ENCODE measurements around the gene ZBTB1. TPM values are rescaled to one million over a fixed set of nuclear protein-coding genes. Genes with fewer than 3 reads are reported as not detected.

Gene ZBTB1
- total RNA-seq, 1 experiment from 2014 or later: 26.5 TPM

- Mint-ChIP-seq H3K27ac (ENCODE audit: low read depth, unreplicated experiment) (no peak overlapping the region), H3K4me3 (ENCODE audit: unreplicated experiment) (peak overlapping the region; percentile 78), H3K9me3 (ENCODE audit: unreplicated experiment) (no peaks in the 10 kb centered on the region), H3K27me3 (ENCODE audit: insufficient read depth, unreplicated experiment) (no peaks in the 10 kb centered on the region), H3K36me3 (ENCODE audit: insufficient read depth, unreplicated experiment) (peaks cover 3% of the 10 kb centered on the region), H3K4me1 (ENCODE audit: insufficient read depth, unreplicated experiment) (peaks cover 6% of the 10 kb centered on the region)
- POLR2A ChIA-PET: interaction anchor here (0.6 to 2.0 kb wide), 8 partner anchors 15 to 438 kb away, joined by 3 to 6 read pairs (median 3); partner anchors contain the start of gene ZBTB25
- CTCF ChIA-PET: interaction anchor here (0.6 to 1.5 kb wide), 7 partner anchors 18 to 174 kb away, joined by 3 to 4 read pairs (median 3); no protein-coding TSS in a partner anchor
- intact Hi-C loops (cut with micrococcal nuclease): no loop called here
- no TSS peak for BruUV-seq (replicated peaks)
- no peak for TF ChIP-seq CTCF (IDR thresholded peaks at IDR 0.05; ENCODE audit: unreplicated experiment)
- DNase-seq (ENCODE audit: unreplicated experiment): peak; percentile 18
These were observed 38.6 kb upstream of the ZBTB1 start for GRCh38 chr14:64465831-64466554.

- no peak overlapping the region for H3K4me3 Mint-ChIP-seq (ENCODE audit: unreplicated experiment)
- H3K27ac Mint-ChIP-seq (ENCODE audit: low read depth, unreplicated experiment): no peak overlapping the region
- no peaks in the 10 kb centered on the region for H3K36me3 Mint-ChIP-seq (ENCODE audit: insufficient read depth, unreplicated experiment)
- intact Hi-C loops (cut with micrococcal nuclease): no loop called here
- H3K27me3 Mint-ChIP-seq (ENCODE audit: insufficient read depth, unreplicated experiment): no peaks in the 10 kb centered on the region
- TF ChIP-seq CTCF (IDR thresholded peaks at IDR 0.05; ENCODE audit: unreplicated experiment): no peak
- no peaks in the 10 kb centered on the region for H3K9me3 Mint-ChIP-seq (ENCODE audit: unreplicated experiment)
- peaks cover 6% of the 10 kb centered on the region for H3K4me1 Mint-ChIP-seq (ENCODE audit: insufficient read depth, unreplicated experiment)
- DNase-seq (ENCODE audit: unreplicated experiment): no peak
- BruUV-seq (replicated peaks): no TSS peak
- ChIA-PET POLR2A (interaction anchor here (0.9 to 2.0 kb wide), 3 partner anchors 16 to 34 kb away, joined by 3 to 6 read pairs (median 5); no protein-coding TSS in a partner anchor), CTCF (interaction anchor here (1.1 to 2.7 kb wide), 4 partner anchors 17 to 37 kb away, joined by 3 to 13 read pairs (median 4); no protein-coding TSS in a partner anchor)
These were observed 37.5 kb upstream of the ZBTB1 start for GRCh38 chr14:64467101-64467500.

DNA sequence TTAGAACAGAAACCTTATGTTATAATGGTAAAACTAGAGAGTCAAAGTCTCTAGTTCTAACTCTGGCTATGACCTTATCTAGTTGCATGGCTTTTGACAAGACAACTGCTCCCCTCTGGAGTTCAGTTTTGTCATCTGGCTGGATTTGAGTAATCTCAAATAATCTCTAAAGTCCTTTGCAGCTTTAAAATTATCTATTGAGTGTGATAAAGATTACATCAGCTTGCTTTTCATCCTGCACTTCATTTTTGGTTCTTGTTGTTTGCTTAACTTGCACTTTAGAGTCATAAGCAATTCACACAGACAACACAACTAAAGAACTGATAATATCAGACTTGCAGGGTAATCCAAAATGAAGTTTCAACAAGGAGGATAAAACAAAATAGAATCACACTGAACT is 37.0 kb upstream of the ZBTB1 start:
- DNase-seq (ENCODE audit: unreplicated experiment): no peak
- no peak overlapping the region for H3K4me3 Mint-ChIP-seq (ENCODE audit: unreplicated experiment)
- no peaks in the 10 kb centered on the region for H3K27me3 Mint-ChIP-seq (ENCODE audit: insufficient read depth, unreplicated experiment)
- ChIA-PET POLR2A (interaction anchor here (1.1 kb wide), 1 partner anchor 212 kb away, joined by 4 read pairs; no protein-coding TSS in a partner anchor), CTCF (interaction anchor here (1.1 to 2.7 kb wide), 4 partner anchors 8 to 38 kb away, joined by 3 to 13 read pairs (median 4); no protein-coding TSS in a partner anchor)
- H3K4me1 Mint-ChIP-seq (ENCODE audit: insufficient read depth, unreplicated experiment): peaks cover 6% of the 10 kb centered on the region
- H3K36me3 Mint-ChIP-seq (ENCODE audit: insufficient read depth, unreplicated experiment): no peaks in the 10 kb centered on the region
- no peak for TF ChIP-seq CTCF (IDR thresholded peaks at IDR 0.05; ENCODE audit: unreplicated experiment)
- no TSS peak for BruUV-seq (replicated peaks)
- no peak overlapping the region for H3K27ac Mint-ChIP-seq (ENCODE audit: low read depth, unreplicated experiment)
- H3K9me3 Mint-ChIP-seq (ENCODE audit: unreplicated experiment): no peaks in the 10 kb centered on the region
- intact Hi-C loops (cut with micrococcal nuclease): no loop called here

- no peak overlapping the region for H3K4me3 Mint-ChIP-seq (ENCODE audit: unreplicated experiment)
- no peak for DNase-seq (ENCODE audit: unreplicated experiment)
- H3K27ac Mint-ChIP-seq (ENCODE audit: low read depth, unreplicated experiment): no peak overlapping the region
- H3K27me3 Mint-ChIP-seq (ENCODE audit: insufficient read depth, unreplicated experiment): no peaks in the 10 kb centered on the region
- H3K4me1 Mint-ChIP-seq (ENCODE audit: insufficient read depth, unreplicated experiment): peaks cover 6% of the 10 kb centered on the region
- CTCF ChIA-PET: interaction anchor here (1.1 to 2.7 kb wide), 3 partner anchors 9 to 39 kb away, joined by 4 to 13 read pairs (median 5); no protein-coding TSS in a partner anchor
- H3K9me3 Mint-ChIP-seq (ENCODE audit: unreplicated experiment): no peaks in the 10 kb centered on the region
- no TSS peak for BruUV-seq (replicated peaks)
- POLR2A ChIA-PET: interaction anchor here (1.1 to 1.2 kb wide), 2 partner anchors 33 to 211 kb away, joined by 3 to 4 read pairs; no protein-coding TSS in a partner anchor
- intact Hi-C loops (cut with micrococcal nuclease): no loop called here
- H3K36me3 Mint-ChIP-seq (ENCODE audit: insufficient read depth, unreplicated experiment): no peaks in the 10 kb centered on the region
- TF ChIP-seq CTCF (IDR thresholded peaks at IDR 0.05; ENCODE audit: unreplicated experiment): no peak
These were observed 36.1 kb upstream of the ZBTB1 start for GRCh38 chr14:64468451-64468850.
